Measurements from ENCODE around the gene RNF225. TPM values are rescaled to one million over a fixed set of nuclear protein-coding genes. Genes with fewer than 3 reads are reported as not detected.

RNF225 gene
- polyA plus RNA-seq, 1 of the 3 experiments (the other 2 are of a cell fraction), result 0.13 TPM

DNA sequence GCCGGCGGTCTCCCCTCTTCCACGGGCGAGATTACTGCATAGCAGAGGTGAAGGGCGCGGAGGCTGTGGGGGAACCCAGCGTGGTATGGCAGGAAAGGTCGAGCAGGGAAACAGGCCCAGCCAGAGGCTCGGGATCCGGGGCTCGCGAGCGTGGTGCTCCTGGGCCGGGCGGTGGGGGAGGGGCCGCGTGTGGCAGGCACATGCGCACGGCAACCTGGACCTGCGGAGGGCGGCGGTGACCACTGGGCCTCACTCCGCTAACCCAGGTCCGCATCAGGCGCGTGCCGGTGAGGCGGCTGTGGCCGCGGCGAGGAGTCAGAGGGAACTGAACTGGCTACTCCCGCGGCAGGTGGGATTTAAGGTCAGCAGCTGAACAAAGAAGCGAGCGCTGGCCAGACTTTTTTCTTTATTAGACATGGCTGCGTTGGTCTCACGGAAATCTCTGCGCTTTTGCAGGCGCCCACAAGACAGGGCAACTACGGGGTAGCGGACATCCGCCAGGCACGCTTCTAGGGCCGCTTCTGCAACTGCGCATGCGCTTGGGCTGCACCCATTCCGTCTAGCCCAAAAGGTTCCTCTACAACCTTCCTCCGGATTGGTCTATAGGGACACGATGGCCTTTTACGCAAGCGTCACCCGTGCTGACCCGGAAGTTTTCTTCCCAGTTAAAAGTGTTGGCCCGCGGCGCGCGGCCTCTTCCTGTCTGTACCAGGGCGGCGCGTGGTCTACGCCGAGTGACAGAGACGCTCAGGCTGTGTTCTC lies 8.7 kb upstream of the RNF225 start, which contains the start of gene RPS5 (continued):
- TF ChIP-seq PBX3 (IDR thresholded peaks at IDR 0.05), result peak; percentile 50; the same call in 1 of the 2 replicates
- TF ChIP-seq RAD21 (IDR thresholded peaks at IDR 0.05; ENCODE audit: low read length), result no peak
- TF ChIP-seq JUND (IDR thresholded peaks at IDR 0.05), result no peak
- TF ChIP-seq REST (IDR thresholded peaks at IDR 0.05; ENCODE audit: low read depth, low read length), result no peak; the same call in 1 of the 2 replicates
- peak; percentile 83 for TF ChIP-seq NRF1 (IDR thresholded peaks at IDR 0.05; ENCODE audit: low read depth, low read length)
- no peak for TF ChIP-seq YY1 (IDR thresholded peaks at IDR 0.05; ENCODE audit: low read depth)
- TF ChIP-seq, protein P1, sequence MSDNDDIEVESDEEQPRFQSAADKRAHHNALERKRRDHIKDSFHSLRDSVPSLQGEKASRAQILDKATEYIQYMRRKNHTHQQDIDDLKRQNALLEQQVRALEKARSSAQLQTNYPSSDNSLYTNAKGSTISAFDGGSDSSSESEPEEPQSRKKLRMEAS (IDR thresholded peaks at IDR 0.05; ENCODE audit: low read depth), result peak; percentile 96
- no peak for TF ChIP-seq SMC3 (IDR thresholded peaks at IDR 0.05; ENCODE audit: low read depth, low read length)
- TF ChIP-seq EP300 (IDR thresholded peaks at IDR 0.05; ENCODE audit: borderline replicate concordance in 1 of 2, low read depth in 1 of 2, low read length in 1 of 2), result no peak
- TF ChIP-seq RXRA (IDR thresholded peaks at IDR 0.05; ENCODE audit: borderline replicate concordance, low read depth), result no peak
- TF ChIP-seq MEF2A (IDR thresholded peaks at IDR 0.05; ENCODE audit: borderline replicate concordance, low read depth), result no peak
- TF ChIP-seq CTCF (IDR thresholded peaks at IDR 0.05), result no peak
- TF ChIP-seq EZH2phosphoT487 (IDR thresholded peaks at IDR 0.05; ENCODE audit: borderline replicate concordance, low read depth), result no peak
- no peak for TF ChIP-seq GATA2 (CRISPR knock-in tag; IDR thresholded peaks at IDR 0.05)
- TF ChIP-seq GABPA (IDR thresholded peaks at IDR 0.05; ENCODE audit: low read depth), result peak; percentile 96
- no peak for TF ChIP-seq NFIC (IDR thresholded peaks at IDR 0.05; ENCODE audit: borderline replicate concordance)
- TF ChIP-seq RFX5 (IDR thresholded peaks at IDR 0.05; ENCODE audit: low read length), result no peak
- TF ChIP-seq TEAD4 (IDR thresholded peaks at IDR 0.05; ENCODE audit: borderline replicate concordance, insufficient read depth), result no peak

All from SK-N-SH (cell line).